Jurkat, Clone E6-1 (cell line): Measurements from ENCODE around the gene TRNP1.

Experiments
- DNase-seq: peaks from one replicate; pipeline ENCODE4 v3.0.0-alpha.2; 2011; ENCODE audit warnings: low read depth, low spot score
- H3K4me3 ChIP-seq: 2 replicates; pipeline ENCODE4 v1.5.1; 2011; ENCODE audit warnings: mild to moderate bottlenecking, low read length, control low read depth, moderate library complexity

Gene TRNP1

DNA sequence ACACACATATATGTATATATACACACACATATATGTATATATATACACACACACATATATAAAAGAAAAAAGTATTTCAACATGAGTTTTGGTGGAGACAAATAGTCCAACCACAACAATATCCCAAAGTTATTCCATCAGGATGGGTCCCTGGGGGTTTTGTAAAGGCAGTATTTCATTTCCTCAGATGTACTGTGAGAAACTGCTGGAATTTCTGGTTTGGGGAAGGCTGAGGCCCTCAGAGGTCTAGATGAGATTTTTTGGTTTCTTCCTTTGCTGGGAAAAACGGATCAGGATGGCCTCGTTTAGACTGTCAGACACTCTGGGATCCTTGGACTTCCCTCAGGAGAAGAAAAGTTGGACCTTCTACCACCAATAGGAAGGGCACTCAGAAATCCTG, 55.6 kb downstream of the TRNP1 start:
- DNase-seq: no peak

DNA sequence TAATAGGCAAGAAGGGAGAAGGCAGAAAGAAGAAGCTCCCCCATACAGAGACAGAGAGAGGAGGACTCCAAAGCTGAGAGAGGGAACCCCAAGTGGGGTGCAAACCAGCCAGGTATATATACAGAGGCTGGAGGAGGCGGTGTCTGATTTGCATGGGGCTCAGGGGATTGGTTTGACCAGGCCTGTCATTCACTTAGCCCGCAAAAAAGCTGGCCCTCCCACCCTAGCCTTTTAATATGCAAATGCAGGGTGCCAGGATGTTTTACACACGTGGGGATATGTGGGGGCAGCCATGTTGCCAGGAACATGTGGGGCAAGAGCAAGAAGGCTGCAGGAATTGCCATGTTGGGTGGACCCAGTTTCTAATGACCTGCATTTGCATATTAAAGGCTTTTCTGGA, 56.1 kb downstream of the TRNP1 start:
- DNase-seq: peak; percentile 48
- H3K4me3 ChIP-seq: no peak overlapping the region

More for the DNA sequence above, 55.6 kb downstream of the TRNP1 start:
- H3K4me3 ChIP-seq: no peak overlapping the region
